ENCODE results near the gene SEC14L2.

Gene SEC14L2

DNA sequence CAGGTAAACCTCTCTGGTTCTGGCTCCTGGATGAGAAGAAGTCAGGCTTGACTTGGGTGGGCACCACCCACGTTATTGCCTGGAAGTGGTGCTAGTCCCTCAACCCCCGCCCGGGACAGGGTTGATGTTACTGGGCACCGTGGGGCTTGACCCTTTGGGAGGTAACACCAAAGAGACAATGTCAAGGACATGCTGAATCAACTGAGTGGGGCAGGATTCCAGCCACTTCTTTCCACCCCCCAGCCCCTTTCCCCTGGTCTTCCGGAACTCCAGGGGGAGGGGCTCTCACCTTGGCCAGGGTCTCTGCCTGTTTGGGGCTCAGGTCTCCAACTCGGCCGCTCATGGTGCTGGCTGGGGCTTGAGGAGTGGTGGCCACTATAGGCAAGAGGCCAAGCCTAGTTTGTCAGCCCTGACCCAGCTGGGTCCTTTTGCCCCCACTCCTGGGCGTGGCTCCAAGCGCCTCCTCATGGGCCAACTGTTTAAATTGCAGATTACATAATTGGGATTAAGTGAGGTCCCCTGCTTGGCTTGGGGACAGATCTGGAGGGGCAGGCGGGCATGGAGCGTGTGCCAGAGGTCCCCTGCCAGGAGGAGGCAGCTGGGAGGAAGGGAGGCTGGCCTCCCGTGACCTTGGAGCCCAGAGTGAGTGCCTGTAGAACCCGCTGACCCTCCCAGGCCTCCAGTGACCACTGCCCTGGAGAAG, 74.9 kb downstream of the SEC14L2 start, which contains the start of gene SEC14L3:
Gene SEC14L3 (minus strand): TSS at position 402 of the 703 bp plus-strand sequence. CDS start 59 bp downstream, at position 343.
- no peak within 1 kb of the TSS for H3K4me3 ChIP-seq (ENCODE audit: low read depth, low read length)
- no peaks in the 10 kb centered on the region for H3K9me3 ChIP-seq (ENCODE audit: control insufficient read depth, low read length)
- H3K36me3 ChIP-seq (ENCODE audit: control insufficient read depth, insufficient read depth, low read length) = no peaks in the 10 kb centered on the region
- H3K4me1 ChIP-seq = no peaks in the 10 kb centered on the region
- no peak within 1 kb of the TSS for H3K9ac ChIP-seq
- H3K79me2 ChIP-seq = no peaks in the 10 kb centered on the region
- H3K4me2 ChIP-seq (ENCODE audit: low read length) = no peak within 1 kb of the TSS
- no peak within 1 kb of the TSS for H3K27ac ChIP-seq
- H3K27me3 ChIP-seq (ENCODE audit: control insufficient read depth, insufficient read depth, low read length) = no peaks in the 10 kb centered on the region
- TF ChIP-seq, protein P1, sequence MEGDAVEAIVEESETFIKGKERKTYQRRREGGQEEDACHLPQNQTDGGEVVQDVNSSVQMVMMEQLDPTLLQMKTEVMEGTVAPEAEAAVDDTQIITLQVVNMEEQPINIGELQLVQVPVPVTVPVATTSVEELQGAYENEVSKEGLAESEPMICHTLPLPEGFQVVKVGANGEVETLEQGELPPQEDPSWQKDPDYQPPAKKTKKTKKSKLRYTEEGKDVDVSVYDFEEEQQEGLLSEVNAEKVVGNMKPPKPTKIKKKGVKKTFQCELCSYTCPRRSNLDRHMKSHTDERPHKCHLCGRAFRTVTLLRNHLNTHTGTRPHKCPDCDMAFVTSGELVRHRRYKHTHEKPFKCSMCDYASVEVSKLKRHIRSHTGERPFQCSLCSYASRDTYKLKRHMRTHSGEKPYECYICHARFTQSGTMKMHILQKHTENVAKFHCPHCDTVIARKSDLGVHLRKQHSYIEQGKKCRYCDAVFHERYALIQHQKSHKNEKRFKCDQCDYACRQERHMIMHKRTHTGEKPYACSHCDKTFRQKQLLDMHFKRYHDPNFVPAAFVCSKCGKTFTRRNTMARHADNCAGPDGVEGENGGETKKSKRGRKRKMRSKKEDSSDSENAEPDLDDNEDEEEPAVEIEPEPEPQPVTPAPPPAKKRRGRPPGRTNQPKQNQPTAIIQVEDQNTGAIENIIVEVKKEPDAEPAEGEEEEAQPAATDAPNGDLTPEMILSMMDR (IDR thresholded peaks at IDR 0.05) = no peak
- no peak within 1 kb of the TSS for H2AFZ ChIP-seq

DNA sequence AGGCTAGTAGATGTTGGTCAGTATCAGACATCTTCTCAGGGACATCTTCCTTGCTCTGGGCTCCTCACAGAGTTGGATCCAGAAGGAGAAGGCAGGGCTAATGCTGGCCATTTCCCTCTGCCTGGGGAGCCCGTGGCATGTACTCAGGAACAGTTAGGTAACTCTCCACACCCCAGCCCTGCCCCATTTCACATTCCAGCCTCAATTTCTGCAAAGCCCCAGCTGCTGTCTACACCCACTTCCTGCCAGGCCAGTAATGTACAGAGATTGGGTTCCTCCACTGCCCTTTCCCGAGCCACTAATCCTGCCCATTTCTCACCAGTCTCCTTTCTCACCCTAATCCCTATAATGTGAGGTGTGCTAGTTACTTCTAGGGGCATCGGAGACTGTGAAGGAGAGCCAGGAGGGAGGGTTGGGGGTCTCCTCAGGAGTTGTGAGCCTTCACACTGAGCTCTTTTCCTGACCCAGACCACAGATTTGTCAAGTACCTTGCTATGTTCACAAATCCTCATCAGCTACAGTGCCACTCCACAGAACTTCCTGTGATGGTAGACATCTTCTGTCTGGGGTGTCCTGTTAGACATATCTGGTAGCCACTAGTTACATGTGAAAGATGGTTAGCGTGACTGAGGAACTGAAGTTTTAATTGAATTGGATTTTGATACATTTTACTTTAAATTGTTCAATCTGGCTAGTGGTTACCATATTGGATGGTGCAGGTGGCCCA, 76.3 kb downstream of the SEC14L2 start:
- Histone ChIP-seq H3K79me2 (no peaks in the 10 kb centered on the region), H3K9ac (no peak overlapping the region), H3K36me3 (ENCODE audit: control insufficient read depth, insufficient read depth, low read length) (no peaks in the 10 kb centered on the region), H3K4me3 (ENCODE audit: low read depth, low read length) (no peak overlapping the region), H3K27me3 (ENCODE audit: control insufficient read depth, insufficient read depth, low read length) (no peaks in the 10 kb centered on the region), H3K27ac (no peak overlapping the region), H3K4me2 (ENCODE audit: low read length) (no peak overlapping the region), H2AFZ (no peak overlapping the region), H3K4me1 (no peaks in the 10 kb centered on the region), H3K9me3 (ENCODE audit: control insufficient read depth, low read length) (no peaks in the 10 kb centered on the region)
- TF ChIP-seq, protein P1 (IDR thresholded peaks at IDR 0.05) = no peak

DNA sequence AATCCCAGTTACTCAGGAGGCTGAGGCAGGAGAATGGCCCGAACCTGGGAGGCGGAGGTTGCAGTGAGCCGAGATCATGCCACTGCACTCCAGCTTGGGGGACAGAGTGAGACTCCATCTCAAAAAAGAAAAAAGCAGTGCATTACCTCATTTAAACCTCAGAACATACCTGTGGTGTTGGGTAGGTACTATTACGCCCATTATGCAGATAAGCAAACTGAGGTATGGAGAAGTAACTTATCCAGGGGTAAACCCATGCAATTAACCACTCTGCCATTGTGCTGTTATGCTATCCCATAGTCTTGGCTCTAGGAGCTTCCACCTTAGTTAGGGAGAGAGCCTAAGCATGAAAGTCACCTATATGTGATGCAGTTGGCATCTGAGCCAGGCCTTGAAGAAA, 77.3 kb downstream of the SEC14L2 start:
- H3K4me3 ChIP-seq (ENCODE audit: low read depth, low read length) = no peak overlapping the region
- no peak overlapping the region for H2AFZ ChIP-seq
- TF ChIP-seq, protein P1 (IDR thresholded peaks at IDR 0.05) = no peak
- H3K9me3 ChIP-seq (ENCODE audit: control insufficient read depth, low read length) = no peaks in the 10 kb centered on the region
- H3K4me2 ChIP-seq (ENCODE audit: low read length) = no peak overlapping the region
- no peaks in the 10 kb centered on the region for H3K4me1 ChIP-seq
- H3K79me2 ChIP-seq = no peaks in the 10 kb centered on the region
- H3K27me3 ChIP-seq (ENCODE audit: control insufficient read depth, insufficient read depth, low read length) = no peaks in the 10 kb centered on the region
- no peak overlapping the region for H3K9ac ChIP-seq
- no peak overlapping the region for H3K27ac ChIP-seq
- H3K36me3 ChIP-seq (ENCODE audit: control insufficient read depth, insufficient read depth, low read length) = no peaks in the 10 kb centered on the region

All from parathyroid adenoma (tissue), 2 donors.